ENCODE measurements around the gene ELOVL1. TPM values are rescaled to one million over a fixed set of nuclear protein-coding genes. Genes with fewer than 3 reads are reported as not detected.
"Not testable (repeated sequence)": the region's sequence is repeated elsewhere in the genome, so short reads cannot be mapped to it uniquely, and the experiment has no call there.

Gene ELOVL1
- total RNA-seq, 3 donors from 2014 or later = 45.9 to 60.6 (median 55.5) TPM

DNA sequence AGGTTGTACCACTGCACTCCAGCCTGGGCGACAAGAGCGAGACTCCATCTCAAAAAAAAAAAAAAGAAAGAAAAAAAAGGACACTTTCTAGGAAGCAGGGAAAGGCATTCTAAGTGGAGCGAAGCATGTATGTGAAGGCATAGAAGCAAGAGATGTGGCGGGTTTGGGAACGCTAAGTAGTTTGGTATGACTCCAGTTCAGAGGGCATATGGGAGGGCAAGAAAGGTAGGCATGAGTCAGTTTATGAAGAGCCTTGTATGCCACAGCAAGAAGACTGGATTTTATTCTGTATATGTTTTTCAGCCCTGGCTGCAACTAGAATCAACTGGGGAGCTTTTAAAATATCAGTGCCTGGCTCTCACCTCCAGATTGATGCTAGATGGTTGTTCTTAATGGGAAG, 4.4 kb upstream of the ELOVL1 start:
- Histone ChIP-seq H3K4me1 (peaks cover 3 to 6% of the 10 kb centered on the region in 2 donors), H3K27ac (peak overlapping the region in 1 of 2 donors; percentile 16), H3K36me3 (no peaks in the 10 kb centered on the region), H3K4me3 (no peak overlapping the region), H3K9me3 (no peaks in the 10 kb centered on the region), H3K27me3 (no peaks in the 10 kb centered on the region)
- TF ChIP-seq POLR2A (IDR thresholded peaks at IDR 0.05) (no peak), POLR2AphosphoS5 (IDR thresholded peaks at IDR 0.05) (no peak)
- TF ChIP-seq, protein P1, sequence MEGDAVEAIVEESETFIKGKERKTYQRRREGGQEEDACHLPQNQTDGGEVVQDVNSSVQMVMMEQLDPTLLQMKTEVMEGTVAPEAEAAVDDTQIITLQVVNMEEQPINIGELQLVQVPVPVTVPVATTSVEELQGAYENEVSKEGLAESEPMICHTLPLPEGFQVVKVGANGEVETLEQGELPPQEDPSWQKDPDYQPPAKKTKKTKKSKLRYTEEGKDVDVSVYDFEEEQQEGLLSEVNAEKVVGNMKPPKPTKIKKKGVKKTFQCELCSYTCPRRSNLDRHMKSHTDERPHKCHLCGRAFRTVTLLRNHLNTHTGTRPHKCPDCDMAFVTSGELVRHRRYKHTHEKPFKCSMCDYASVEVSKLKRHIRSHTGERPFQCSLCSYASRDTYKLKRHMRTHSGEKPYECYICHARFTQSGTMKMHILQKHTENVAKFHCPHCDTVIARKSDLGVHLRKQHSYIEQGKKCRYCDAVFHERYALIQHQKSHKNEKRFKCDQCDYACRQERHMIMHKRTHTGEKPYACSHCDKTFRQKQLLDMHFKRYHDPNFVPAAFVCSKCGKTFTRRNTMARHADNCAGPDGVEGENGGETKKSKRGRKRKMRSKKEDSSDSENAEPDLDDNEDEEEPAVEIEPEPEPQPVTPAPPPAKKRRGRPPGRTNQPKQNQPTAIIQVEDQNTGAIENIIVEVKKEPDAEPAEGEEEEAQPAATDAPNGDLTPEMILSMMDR (IDR thresholded peaks at IDR 0.05) = no peak
- intact Hi-C loops (cut with DNase I; ENCODE audit: low total_unique reads) = no loop called here
- no peak for DNase-seq (ENCODE audit: low spot score in 2 of 2)

GRCh38 chr1:43370564-43370963, 2.8 kb upstream of the ELOVL1 start:
- no peak overlapping the region for H3K4me3 ChIP-seq
- no peak for DNase-seq (ENCODE audit: low spot score in 2 of 2)
- no peak for TF ChIP-seq POLR2AphosphoS5 (IDR thresholded peaks at IDR 0.05)
- no peak for TF ChIP-seq POLR2A (IDR thresholded peaks at IDR 0.05)
- TF ChIP-seq, protein P1 (IDR thresholded peaks at IDR 0.05) = no peak
- intact Hi-C loops (cut with DNase I; ENCODE audit: low total_unique reads) = no loop called here
- H3K9me3 ChIP-seq = no peaks in the 10 kb centered on the region
- H3K36me3 ChIP-seq = no peaks in the 10 kb centered on the region
- H3K27ac ChIP-seq = no peak overlapping the region
- peaks cover 8 to 17% of the 10 kb centered on the region in 2 donors for H3K4me1 ChIP-seq
- no peaks in the 10 kb centered on the region for H3K27me3 ChIP-seq

DNA sequence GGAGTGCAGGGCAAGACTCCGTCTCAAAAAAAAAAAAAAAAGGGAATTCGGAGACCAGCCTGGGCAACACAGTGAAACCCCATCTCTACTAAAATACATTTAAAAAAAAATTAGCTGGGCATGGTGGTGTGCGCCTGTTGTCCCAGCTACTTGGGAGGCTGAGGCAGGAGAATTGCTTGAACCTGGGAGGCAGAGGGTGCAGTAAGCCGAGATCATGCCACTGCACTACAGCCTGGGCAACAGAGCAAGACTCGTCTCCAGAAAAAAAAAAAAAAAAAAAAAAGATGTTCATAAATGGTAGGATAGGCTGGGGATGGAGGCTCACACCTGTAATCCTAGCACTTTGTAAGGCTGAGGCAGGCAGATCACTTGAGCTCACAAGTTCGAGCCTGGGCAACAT, 2.0 kb upstream of the ELOVL1 start:
- H3K27ac ChIP-seq; H3K27me3 ChIP-seq; H3K36me3 ChIP-seq; intact Hi-C loops (cut with DNase I; ENCODE audit: low total_unique reads); H3K9me3 ChIP-seq; DNase-seq (ENCODE audit: low spot score in 2 of 2); H3K4me3 ChIP-seq: not testable (repeated sequence)
- H3K4me1 ChIP-seq = peaks cover 8 to 18% of the 10 kb centered on the region in 2 donors

GRCh38 chr1:43368646-43369020, 822 bp upstream of the ELOVL1 start:
- Histone ChIP-seq H3K36me3 (no peaks in the 10 kb centered on the region), H3K9me3 (no peaks in the 10 kb centered on the region), H3K4me3 (peak overlapping the region; percentile 69 to 88 (median 88)), H3K27ac (peak overlapping the region; percentile 94 to 98), H3K27me3 (no peaks in the 10 kb centered on the region), H3K4me1 (peaks cover 8 to 18% of the 10 kb centered on the region in 2 donors)
- no peak for DNase-seq (ENCODE audit: low spot score in 2 of 2)
- intact Hi-C loops (cut with DNase I; ENCODE audit: low total_unique reads) = no loop called here
- TF ChIP-seq POLR2AphosphoS5 (IDR thresholded peaks at IDR 0.05) = no peak
- TF ChIP-seq, protein P1 (IDR thresholded peaks at IDR 0.05) = no peak
- no peak for TF ChIP-seq POLR2A (IDR thresholded peaks at IDR 0.05)

GRCh38 chr1:43367026-43367903, 546 bp downstream of the ELOVL1 start:
- Histone ChIP-seq H3K27ac (peak overlapping the region; percentile 94 to 98), H3K9me3 (no peaks in the 10 kb centered on the region), H3K4me3 (peak overlapping the region; percentile 69 to 88 (median 88)), H3K4me1 (peaks cover 8 to 18% of the 10 kb centered on the region in 2 donors), H3K27me3 (no peaks in the 10 kb centered on the region), H3K36me3 (no peaks in the 10 kb centered on the region)
- DNase-seq (ENCODE audit: low spot score in 2 of 2) = no peak
- intact Hi-C loops (cut with DNase I; ENCODE audit: low total_unique reads) = no loop called here
- TF ChIP-seq POLR2A (IDR thresholded peaks at IDR 0.05) (no peak), POLR2AphosphoS5 (IDR thresholded peaks at IDR 0.05) (no peak)
- TF ChIP-seq, protein P1 (IDR thresholded peaks at IDR 0.05) = no peak

Data from breast epithelium (tissue), 4 donors.